HTR-8/SVneo (cell line): ENCODE measurements around the gene SHISA5.
"Not testable (repeated sequence)": the region's sequence is repeated elsewhere in the genome, so short reads cannot be mapped to it uniquely, and the experiment has no call there.

Experiments used
- DNase-seq: peaks from one replicate; pipeline ENCODE4 v3.0.0; 2011; ENCODE audit warnings: low spot score, mixed read lengths; ENCODE audit not compliant: insufficient read length
- FAIRE-seq: peaks from 2 replicates; lab custom pipeline; 2011; peaks lifted over from hg19 to GRCh38; lab: Jason Lieb, UNC

SHISA5 gene

GRCh38 chr3:48524970-48525369, 21.0 kb upstream of the SHISA5 start:
- FAIRE-seq: no peak

DNA sequence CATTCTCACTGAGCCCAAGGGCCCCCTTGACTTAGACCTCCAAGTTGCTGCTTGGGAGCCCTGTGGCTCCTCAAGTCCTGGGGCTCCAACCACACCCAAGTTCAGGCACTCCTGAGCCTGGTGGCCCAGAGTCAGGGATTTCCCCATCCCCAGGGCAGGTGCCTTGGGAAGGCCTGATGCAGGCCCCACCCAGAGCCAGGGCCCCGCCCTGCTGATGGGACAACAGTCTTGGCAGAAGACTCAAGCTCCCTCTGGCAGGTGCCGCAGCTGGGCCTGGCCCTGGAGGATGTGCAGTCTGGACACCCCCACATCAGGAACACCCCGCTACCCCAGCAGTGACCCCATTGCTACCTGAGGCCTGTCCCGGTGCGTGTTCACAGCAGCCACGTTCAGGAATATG, 17.7 kb upstream of the SHISA5 start:
- DNase-seq (no peak), FAIRE-seq (no peak)

More at GRCh38 chr3:48524970-48525369, 21.0 kb upstream of the SHISA5 start:
- no peak for DNase-seq

DNA sequence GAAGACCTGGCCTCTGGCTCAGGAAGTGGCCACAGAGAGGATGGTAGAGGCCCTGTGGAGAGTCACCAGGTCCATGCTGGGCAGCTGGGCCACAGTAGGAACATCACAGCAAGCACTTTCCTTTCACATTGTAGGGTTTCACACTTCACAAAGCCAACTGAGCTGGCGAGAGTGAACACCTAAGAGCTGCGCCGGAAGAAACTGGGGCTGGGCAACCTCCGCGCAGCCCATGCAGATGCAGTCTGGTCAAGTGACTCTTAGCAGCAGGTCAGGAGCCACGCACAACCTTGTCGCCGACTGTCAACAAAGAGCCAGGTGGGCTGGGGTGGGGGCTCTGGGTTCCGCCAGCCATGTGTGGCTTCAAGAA, 15.3 kb upstream of the SHISA5 start:
- FAIRE-seq (no peak), DNase-seq (no peak)

GRCh38 chr3:48518638-48519276, 14.8 kb upstream of the SHISA5 start:
- FAIRE-seq (no peak), DNase-seq (no peak)

DNA sequence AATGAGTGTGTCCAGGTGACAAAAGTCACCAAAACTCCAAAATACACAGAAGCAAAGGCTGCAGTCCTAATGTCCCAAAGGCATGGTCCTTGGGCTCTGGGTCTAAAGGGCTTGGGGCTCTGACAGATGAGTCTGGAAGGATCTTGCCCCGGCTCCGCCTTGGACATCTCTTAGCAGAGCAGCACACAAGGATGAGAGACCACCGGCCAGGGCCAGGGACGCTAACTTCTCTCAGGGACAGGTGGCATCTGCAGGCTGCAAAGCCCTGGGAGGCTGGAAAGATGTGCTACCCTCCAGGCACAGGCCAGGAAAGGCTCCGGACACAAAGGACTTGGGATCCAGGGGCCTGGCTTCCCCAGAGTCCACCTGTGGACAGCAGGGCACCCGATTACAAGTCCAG, 14.1 kb upstream of the SHISA5 start:
- FAIRE-seq: no peak

GRCh38 chr3:48516571-48516970, 12.6 kb upstream of the SHISA5 start:
- FAIRE-seq (no peak), DNase-seq (no peak)

More for the DNA sequence above, 14.1 kb upstream of the SHISA5 start:
- DNase-seq: no peak

GRCh38 chr3:48514431-48515227, 10.7 kb upstream of the SHISA5 start:
- DNase-seq (no peak), FAIRE-seq (no peak)

GRCh38 chr3:48511551-48511950, 7.6 kb upstream of the SHISA5 start:
- FAIRE-seq (no peak), DNase-seq (no peak)

DNA sequence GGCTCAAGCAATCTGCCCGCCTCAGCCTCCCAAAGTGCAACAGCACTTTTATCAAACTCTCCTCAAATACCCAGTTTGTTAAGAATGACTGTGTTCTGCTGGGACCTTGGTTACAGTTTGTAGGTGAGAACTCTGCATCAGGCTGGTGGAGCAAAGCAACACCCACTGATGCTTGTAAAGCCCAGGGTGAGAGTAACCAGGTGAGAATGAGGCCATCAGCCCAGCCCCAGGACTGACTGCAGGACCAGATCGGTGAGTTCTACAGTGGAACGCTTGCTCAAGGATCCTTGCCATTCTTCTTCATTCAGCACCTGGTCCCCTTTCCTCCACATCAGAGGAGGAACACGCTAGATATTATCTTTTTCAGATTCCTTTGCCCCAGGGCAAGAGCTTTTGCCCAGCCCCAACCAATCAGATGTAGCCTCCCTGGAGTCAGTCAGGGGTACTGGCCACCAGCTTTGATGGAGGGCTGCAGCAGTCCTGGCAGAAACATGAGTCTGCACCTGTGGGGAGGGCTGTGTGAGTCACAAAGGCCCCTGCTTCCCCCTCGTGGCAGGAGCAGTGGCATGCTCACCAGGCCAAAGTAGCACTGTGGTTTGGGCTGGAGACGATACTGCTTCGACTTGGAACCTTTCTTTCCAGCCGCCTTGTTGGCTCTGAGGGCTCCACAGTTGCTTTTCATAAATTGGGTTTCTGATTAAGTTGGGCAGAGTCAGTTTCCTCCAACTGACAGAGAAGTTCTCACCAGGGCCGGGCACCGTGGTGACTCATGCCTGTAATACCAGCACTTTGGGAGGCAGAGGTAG, 3.5 kb upstream of the SHISA5 start:
- FAIRE-seq (peak; percentile 93), DNase-seq (peak; percentile 92)

GRCh38 chr3:48505968-48506504, 2.1 kb upstream of the SHISA5 start:
- DNase-seq (no peak), FAIRE-seq (no peak)

- no peak for FAIRE-seq
- DNase-seq: no peak
Measured at GRCh38 chr3:48505146-48505545, 1.2 kb upstream of the SHISA5 start.

DNA sequence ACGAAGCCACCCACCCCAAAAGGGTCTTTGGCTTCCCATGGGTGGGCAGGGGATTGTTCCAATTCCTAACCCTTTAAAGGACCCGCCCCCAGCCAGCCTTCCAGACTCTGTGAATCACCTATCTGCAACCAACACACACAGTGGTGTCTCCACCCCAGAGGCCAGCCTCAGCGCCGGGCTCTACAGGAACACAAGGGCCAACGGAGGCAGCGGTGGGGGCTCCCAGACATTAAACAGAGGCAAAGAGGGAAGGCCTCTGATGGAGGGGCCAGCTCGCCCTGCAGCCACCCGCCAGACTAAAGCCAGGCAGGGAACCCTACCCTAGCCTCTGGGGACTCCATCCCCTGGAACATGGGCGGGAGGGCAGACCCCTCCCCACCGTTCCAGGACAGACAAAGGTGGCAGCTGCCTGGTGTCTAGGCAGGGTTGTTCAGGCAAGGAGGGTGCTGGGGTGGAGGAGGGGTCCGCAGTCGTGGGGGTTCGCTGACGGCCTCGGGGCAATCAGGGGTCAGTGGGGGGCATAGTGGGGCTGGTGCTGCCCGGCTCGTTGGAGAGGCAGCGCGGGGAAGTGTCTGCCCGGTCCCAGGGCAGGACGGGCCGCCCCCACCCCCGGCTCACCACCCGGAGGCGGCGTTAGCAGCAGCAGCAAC, 448 bp downstream of the SHISA5 start:
- FAIRE-seq (no peak), DNase-seq (no peak)

DNA sequence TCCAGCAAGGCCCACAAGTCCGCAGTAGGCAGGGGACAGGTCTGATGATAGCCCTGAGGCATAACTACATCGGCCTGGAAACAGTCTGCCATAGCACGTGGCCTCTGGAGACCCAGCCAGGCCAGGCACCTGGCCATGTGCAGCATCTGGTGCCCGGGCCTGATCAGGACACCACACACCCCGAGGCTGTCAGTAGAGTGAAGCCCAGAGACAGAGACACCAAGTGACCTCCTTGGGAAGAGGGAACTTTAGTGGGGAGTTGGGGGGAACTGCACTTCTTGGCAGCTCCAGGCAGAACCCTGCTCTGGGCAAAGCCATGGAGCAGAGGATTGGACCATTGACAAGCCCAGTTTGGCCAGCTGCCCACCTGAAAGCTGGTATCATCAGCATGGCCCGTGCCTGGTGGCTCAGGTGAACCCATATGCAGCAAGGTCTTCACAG, 1.2 kb downstream of the SHISA5 start:
- DNase-seq: no peak
- FAIRE-seq: no peak

GRCh38 chr3:48502121-48502520, 1.9 kb downstream of the SHISA5 start:
- DNase-seq: no peak
- no peak for FAIRE-seq

- peak; percentile 9 for FAIRE-seq
- no peak for DNase-seq
Measured at GRCh38 chr3:48501196-48501595, 2.8 kb downstream of the SHISA5 start.

- DNase-seq (no peak), FAIRE-seq (no peak)
Measured at GRCh38 chr3:48500656-48501055, 3.3 kb downstream of the SHISA5 start.

DNA sequence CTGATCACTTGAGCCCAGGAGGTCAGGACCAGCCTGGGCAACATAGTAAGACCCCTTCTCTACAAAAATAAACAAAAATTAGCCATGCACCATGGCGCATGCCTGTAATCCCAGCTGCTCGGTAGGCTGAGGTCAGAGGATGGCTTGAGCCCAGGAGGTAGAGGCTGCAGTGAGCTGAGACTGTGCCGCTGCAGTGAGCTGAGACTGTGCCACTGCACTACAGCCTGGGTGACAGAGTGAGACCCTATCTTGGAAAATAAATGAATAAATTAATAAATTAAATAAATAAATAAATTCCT, 10.8 kb downstream of the SHISA5 start:
- DNase-seq (no peak), FAIRE-seq (no peak)

- no peak for FAIRE-seq
- DNase-seq: no peak
Measured at GRCh38 chr3:48492461-48493202, 11.3 kb downstream of the SHISA5 start.

DNA sequence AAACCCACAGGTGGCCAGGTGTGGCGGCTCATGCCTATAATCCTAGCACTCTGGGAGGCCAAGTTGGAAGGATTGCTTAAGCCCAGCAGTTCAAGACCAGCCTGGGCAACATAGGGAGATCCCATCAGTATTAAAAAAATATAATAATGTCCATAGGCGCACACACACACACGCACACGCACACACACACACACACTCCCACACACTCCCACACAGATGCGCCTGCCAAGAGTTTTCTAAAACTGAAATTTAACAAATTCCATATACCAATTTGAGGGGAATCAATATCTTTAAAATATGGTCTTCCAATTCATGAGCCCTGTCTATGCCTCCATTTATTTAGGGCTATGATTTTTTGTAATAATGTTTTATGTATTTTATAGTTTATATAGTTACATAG, 17.0 kb downstream of the SHISA5 start:
- DNase-seq: no peak
- no peak for FAIRE-seq

GRCh38 chr3:48482822-48483221, 21.2 kb downstream of the SHISA5 start:
- not testable (repeated sequence) for FAIRE-seq

More at GRCh38 chr3:48482822-48483221, 21.2 kb downstream of the SHISA5 start:
- not testable (repeated sequence) for DNase-seq
